GM19035 (cell line): ENCODE results near the gene ATP13A4.

ENCODE experiments used
- ATAC-seq: cut with Tn5 transposase; IDR thresholded peaks from one replicate; pipeline ENCODE4 v1.9.1; 2021; ENCODE audit not compliant: unreplicated experiment

The ATP13A4 gene

DNA sequence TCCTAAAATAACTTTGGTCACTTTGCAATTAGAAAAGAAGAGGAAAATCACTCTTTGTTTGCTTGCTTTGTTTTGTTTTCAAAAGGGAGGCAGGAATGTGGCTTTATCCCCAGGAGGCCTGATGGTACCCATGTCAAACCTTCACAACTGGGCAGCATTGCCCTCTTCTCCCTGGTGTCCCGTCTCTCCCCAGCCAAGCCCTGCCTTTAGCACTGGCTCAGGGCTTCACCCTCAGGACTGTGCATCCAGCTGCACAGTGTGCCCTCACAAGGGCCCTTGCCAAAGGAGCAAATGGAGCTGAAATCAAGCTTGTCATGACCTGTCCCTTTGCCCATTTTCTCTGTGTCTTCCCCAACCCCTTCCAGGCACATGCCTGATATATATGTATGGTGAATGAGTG lies 147.0 kb downstream of the ATP13A4 start:
- ATAC-seq, result no peak

DNA sequence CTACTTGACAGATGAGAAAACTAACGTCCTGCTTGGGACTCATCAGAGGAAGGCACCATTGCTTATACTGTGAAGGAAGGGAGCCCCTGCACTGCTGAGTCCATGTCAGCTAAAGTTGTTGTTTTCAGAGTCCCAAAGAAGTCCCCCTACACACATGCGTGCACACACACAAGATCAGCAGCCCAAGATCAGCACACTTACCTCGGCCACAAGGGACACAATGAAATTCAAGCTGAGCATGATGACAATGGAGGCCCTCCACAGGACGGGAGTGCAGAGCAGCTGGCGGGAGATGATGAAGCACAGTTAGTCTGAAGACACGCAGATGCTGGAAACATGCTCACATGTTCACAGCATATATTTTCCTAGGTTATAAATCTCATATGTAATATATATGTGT lies 147.6 kb downstream of the ATP13A4 start:
- ATAC-seq, result no peak

DNA sequence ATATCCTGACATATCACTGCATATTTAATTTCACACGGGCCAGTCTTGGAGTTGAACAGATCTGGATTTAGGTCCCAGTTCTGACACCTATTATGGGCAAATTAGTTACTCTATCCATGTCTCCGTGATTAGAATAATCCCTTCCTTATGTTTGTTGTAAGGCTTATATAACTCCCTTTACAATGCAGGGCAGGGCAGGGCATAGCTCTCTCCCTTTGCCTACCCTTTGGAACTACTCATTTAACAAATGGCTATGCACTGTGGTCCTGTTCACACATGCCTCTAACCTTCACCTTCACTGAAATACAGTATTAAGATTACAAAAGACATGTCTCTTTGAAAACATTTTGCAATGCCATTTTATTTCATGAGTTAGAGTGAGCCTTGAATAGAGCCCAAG lies 151.4 kb downstream of the ATP13A4 start:
- ATAC-seq, result no peak

DNA sequence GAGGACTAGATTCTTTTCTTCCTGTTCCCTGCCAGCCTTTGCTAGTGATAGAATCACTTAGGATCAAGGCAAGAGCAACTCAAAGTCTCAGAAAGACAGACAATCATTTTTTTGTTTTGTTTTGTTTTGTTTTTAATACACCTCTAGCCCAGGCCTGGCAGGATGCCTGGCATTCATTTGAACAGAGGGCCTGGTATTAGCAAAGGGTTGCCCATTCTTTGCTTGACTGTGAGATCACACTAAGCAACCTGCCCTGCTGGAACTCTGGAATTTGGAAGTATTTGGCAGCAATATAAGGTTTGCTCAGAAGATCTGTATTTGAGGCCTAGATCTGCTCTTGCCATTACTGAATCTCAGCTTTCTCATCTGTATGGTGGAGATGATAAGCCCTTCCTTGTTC lies 154.4 kb downstream of the ATP13A4 start:
- no peak for ATAC-seq

DNA sequence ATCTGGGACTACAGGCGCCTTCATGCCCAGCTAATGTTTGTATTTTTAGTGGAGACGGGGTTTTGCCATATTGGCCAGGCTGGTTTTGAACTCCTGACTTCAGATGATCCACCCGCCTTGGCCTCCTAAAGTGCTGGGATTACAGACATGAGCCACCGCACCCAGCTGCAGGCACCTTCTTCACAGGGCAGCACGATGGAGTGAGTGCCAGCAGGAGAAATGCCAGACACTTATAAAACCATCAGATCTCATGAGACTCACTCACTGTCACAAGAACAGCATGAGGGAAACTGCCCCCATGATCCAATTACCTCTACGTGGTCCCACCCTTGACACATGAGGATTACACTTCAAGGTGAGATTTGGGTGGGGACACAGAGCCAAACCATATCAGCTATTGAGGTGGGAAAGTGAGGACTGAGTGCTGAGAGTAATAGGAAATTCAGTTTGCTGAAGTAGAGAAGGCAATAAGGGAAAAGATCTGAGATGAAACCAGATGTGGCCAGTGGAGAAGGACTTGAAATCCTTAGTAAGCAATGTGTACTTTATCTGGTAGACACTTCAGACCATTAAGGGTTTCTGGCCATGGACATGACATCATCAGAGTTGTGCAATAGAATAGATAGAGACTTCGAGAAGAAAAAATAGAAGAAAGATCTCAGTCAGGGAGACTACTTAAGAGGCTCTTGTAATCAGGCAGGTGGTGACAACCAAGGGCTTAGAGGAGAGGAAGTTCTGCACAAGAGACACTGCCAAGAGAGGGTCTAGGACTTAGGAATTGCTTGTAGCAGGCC lies 158.0 kb downstream of the ATP13A4 start:
- no peak for ATAC-seq

GRCh38 chr3:193391902-193392301 lies 162.8 kb downstream of the ATP13A4 start:
- ATAC-seq, result no peak

DNA sequence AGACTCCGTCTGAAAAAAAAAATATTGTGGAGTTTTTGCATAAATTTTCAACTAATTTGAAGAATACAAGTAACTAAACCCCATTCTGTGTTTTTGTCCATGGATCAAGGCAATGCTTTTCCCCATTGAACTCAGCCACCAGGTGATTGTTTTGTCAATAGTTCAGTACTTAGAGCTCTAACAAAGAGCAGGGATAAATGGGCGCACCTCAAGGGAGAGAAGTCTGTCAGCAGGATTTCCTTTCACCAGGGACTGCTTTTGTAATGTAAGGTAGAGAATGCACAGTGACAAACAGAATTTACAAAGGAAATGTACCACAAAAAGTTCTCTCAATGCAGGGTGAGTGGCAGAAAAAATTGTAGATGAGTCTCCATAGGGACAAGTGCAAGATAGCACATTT lies 165.4 kb downstream of the ATP13A4 start:
- ATAC-seq, result no peak

GRCh38 chr3:193388361-193388760 lies 166.3 kb downstream of the ATP13A4 start:
- no peak for ATAC-seq

DNA sequence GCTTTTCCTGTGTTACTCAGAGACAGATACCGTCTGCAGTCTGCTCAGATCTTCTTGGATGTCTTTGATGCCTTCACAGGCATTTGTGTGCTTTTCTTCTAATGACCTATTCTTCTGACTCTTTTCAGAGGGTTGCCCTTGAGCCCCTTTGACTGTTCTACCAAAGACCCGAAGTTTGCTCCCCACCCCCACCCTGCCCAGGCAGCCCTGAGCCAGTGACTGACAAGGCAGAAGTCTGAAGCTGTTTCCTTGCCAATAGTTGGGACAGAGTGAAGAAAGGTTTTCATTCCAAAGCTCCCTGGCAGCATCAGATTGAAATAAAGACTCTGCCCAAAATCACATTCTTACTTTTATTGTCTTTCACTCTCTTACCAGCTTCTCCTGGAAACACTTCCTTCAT lies 167.1 kb downstream of the ATP13A4 start:
- no peak for ATAC-seq

GRCh38 chr3:193378706-193379105 lies 176.0 kb downstream of the ATP13A4 start, which contains the start of gene ATP13A5:
TSS of gene ATP13A5 (minus strand) at chr3:193378753. CDS start at chr3:193378725, 28 bp downstream.
- ATAC-seq, result no peak

- no peak for ATAC-seq
Observed at GRCh38 chr3:193377591-193377990, 177.1 kb downstream of the ATP13A4 start.

DNA sequence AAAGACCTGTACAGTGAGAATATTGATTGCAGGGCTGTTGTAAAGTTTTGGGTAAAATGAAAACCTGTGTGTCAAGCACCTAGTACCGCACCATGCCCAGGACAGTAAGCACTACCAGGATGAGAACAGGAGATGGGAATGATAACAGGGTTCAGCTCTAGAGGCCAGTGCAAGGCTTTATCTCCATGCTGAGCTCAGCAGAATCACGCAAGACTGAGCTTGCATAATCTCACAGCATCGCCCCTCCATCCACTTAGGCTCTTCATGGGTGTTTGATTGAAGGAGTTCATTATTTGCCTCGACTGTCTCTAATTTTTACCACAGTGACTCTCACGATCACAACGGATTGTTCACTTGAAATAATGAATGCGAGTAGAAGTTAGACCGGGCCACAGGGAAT lies 179.1 kb downstream of the ATP13A4 start:
- no peak for ATAC-seq

DNA sequence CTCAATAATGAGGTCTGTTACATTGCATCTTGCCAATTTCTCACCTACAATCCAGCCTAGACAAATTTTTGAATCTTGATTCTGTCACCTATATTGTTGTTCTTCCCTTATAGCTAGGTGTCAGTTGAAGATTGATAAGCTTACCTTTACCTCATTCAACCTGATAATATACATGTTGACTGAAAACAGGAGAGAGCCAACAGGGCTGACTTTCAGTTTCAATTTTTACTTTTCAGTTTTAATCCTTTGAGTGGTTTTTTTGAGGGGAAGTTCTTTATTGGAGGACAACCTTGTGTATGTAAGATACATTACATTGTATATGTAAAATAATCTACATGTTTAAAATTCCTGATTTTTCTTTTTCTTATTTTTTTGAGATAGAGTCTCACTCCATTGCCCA lies 181.9 kb downstream of the ATP13A4 start:
- peak; percentile 66 for ATAC-seq

GRCh38 chr3:193367868-193368267 lies 186.8 kb downstream of the ATP13A4 start:
- ATAC-seq, result no peak

- ATAC-seq, result no peak
Observed at GRCh38 chr3:193357291-193357690, 197.4 kb downstream of the ATP13A4 start.

DNA sequence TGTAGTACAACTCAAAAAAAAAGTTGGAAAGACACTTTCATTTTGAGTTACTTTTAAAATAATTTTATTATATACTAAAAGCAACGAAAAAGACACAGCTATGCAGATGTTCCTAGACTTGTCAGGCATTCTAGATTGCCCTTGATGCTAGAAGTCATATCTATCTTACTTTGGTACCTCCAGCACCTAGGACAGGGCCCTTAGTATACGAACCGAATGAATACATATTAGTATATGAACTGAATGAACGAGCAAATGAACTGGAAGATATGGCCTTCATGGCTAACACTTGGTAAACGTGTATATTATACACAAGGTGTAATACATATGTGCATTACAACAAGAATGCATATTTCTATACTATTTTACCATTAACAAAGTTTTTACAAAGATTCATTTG lies 200.3 kb downstream of the ATP13A4 start:
- no peak for ATAC-seq
